Liver (tissue), 9 donors: ENCODE measurements around the gene MEIS1. TPM values are rescaled to one million over a fixed set of nuclear protein-coding genes. Genes with fewer than 3 reads are reported as not detected.

Experiments
- DNase-seq: peaks from one replicate; pipeline ENCODE4 v3.0.0-alpha.2; 2017; ENCODE audit warnings: low spot score
- H3K27ac ChIP-seq, 2 donors: one replicate each; pipeline ENCODE4 v1.7.0; 2013; ENCODE audit warnings: inconsistent platforms in 2 of 2, low read length in 2 of 2, control low read depth in 1 of 2, low read depth in 1 of 2, mild to moderate bottlenecking in 1 of 2
- H3K27me3 ChIP-seq, 4 donors: one replicate each; pipeline versions ENCODE4 v1.6.1 to v1.7.0; 2013; ENCODE audit warnings: low read length in 3 of 4, inconsistent platforms in 1 of 4, mild to moderate bottlenecking in 1 of 4, moderate library complexity in 1 of 4; ENCODE audit not compliant: control insufficient read depth in 4 of 4, insufficient read depth in 4 of 4
- H3K36me3 ChIP-seq, 4 donors: one replicate each; pipeline versions ENCODE4 v1.6.1 to v1.7.0; 2013; ENCODE audit warnings: low read length in 3 of 4, mild to moderate bottlenecking in 3 of 4, low read depth in 1 of 4, moderate library complexity in 1 of 4; ENCODE audit not compliant: control insufficient read depth in 4 of 4, insufficient read depth in 3 of 4
- H3K4me1 ChIP-seq, 4 donors: one replicate each; pipeline versions ENCODE4 v1.6.1 to v1.7.0; 2013; ENCODE audit warnings: low read length in 3 of 4, mild to moderate bottlenecking in 3 of 4, moderate library complexity in 1 of 4; ENCODE audit not compliant: control insufficient read depth in 4 of 4, insufficient read depth in 4 of 4
- H3K4me3 ChIP-seq, 3 donors: one replicate each; pipeline versions ENCODE4 v1.6.1 to v1.7.0; 2013; ENCODE audit warnings: low read length in 3 of 3, control low read depth in 1 of 3, low read depth in 1 of 3, mild to moderate bottlenecking in 1 of 3
- H3K9ac ChIP-seq, 2 donors: one replicate each; pipeline ENCODE4 v1.7.0; 2013; ENCODE audit warnings: low read length in 2 of 2, mild to moderate bottlenecking in 2 of 2, moderate library complexity in 2 of 2, control low read depth in 1 of 2, low read depth in 1 of 2
- H3K9me3 ChIP-seq, 4 donors: one replicate each; pipeline versions ENCODE4 v1.6.1 to v1.7.0; 2013; ENCODE audit warnings: low read length in 3 of 4; ENCODE audit not compliant: control insufficient read depth in 4 of 4
- EGR1 ChIP-seq, 2 donors: IDR thresholded peaks; 2 replicates each; pipeline ENCODE4 v1.6.1; 2016 to 2018; ENCODE audit warnings: antibody characterized with exemption in 2 of 2, low read depth in 2 of 2
- FOXA1 ChIP-seq: IDR thresholded peaks from 2 replicates; pipeline ENCODE4 v1.6.1; 2016; ENCODE audit warnings: antibody characterized with exemption
- FOXA2 ChIP-seq: IDR thresholded peaks from 2 replicates; pipeline ENCODE4 v1.6.1; 2016; ENCODE audit warnings: antibody characterized with exemption
- GABPA ChIP-seq, 2 donors: IDR thresholded peaks in 1 of 2; conservative IDR thresholded peaks in 1 of 2; 2 replicates each; pipeline ENCODE4 v1.6.1; 2016; ENCODE audit warnings: antibody characterized with exemption in 2 of 2, mild to moderate bottlenecking in 1 of 2, moderate library complexity in 1 of 2
- HNF4A ChIP-seq, 2 donors: conservative IDR thresholded peaks; 2 replicates each; pipeline ENCODE4 v1.6.1; 2016; ENCODE audit warnings: antibody characterized with exemption in 2 of 2, mild to moderate bottlenecking in 2 of 2
- HNF4G ChIP-seq: IDR thresholded peaks from 2 replicates; pipeline ENCODE4 v1.6.1; 2016; ENCODE audit warnings: antibody characterized with exemption
- JUND ChIP-seq, 2 donors: IDR thresholded peaks; 2 replicates each; pipeline ENCODE4 v1.6.1; 2016; ENCODE audit warnings: antibody characterized with exemption in 2 of 2
- NR2F2 ChIP-seq: IDR thresholded peaks from 2 replicates; pipeline ENCODE4 v1.6.1; 2016; ENCODE audit warnings: antibody characterized with exemption
- RAD21 ChIP-seq, 2 donors: IDR thresholded peaks; 2 replicates each; pipeline ENCODE4 v1.6.1; 2016; ENCODE audit warnings: antibody characterized with exemption in 2 of 2, mild to moderate bottlenecking in 2 of 2
- RXRA ChIP-seq, 2 donors: IDR thresholded peaks; 2 replicates each; pipeline ENCODE4 v1.6.1; 2017 to 2018; ENCODE audit warnings: antibody characterized with exemption in 2 of 2, mild to moderate bottlenecking in 1 of 2
- SP1 ChIP-seq: IDR thresholded peaks from 2 replicates; pipeline ENCODE4 v1.6.1; 2018; ENCODE audit warnings: antibody characterized with exemption, mild to moderate bottlenecking
- TAF1 ChIP-seq: conservative IDR thresholded peaks from 2 replicates; pipeline ENCODE4 v1.6.1; 2016; ENCODE audit warnings: antibody characterized with exemption, mild to moderate bottlenecking
- YY1 ChIP-seq: IDR thresholded peaks from 2 replicates; pipeline ENCODE4 v1.6.1; 2016; ENCODE audit warnings: antibody characterized with exemption, mild to moderate bottlenecking
- WGBS: extraction: QIAGEN DNeasy Blood & Tissue Kit; methylation state at CpG from one replicate; pipeline ENCODE4 v1.1.7; 2013; 5-methylcytosine and 5-hydroxymethylcytosine counted together
- polyA plus RNA-seq, 2 donors: library from polyadenylated mRNA; stranded (reverse) in 1 of 2; unstranded in 1 of 2; fragments of 200-250 nt in 1 of 2; fragments of >200 nt in 1 of 2; fragmentation: Nextera tagmentation in 1 of 2; extraction: Ambion mirVana in 1 of 2; gene quantifications; one replicate each; pipeline versions ENCODE4 v1.2.1 to v1.2.3, GENCODE V29; 2013 to 2015
- total RNA-seq, 2 donors: library from RNA; depleted of rRNA; stranded (reverse); fragments of >200 nt; gene quantifications; one replicate each; pipeline ENCODE4 v1.2.3, GENCODE V29; 2014
- TF ChIP-seq, protein P1 (sequence below): IDR thresholded peaks from 2 replicates; pipeline ENCODE4 v1.6.1; 2016; ENCODE audit warnings: antibody characterized with exemption
- TF ChIP-seq, protein P2 (sequence below): IDR thresholded peaks from 2 replicates; pipeline ENCODE4 v1.6.1; 2016; ENCODE audit warnings: antibody characterized with exemption
- TF ChIP-seq, protein P3 (sequence below): fragments of 150-350 bp; IDR thresholded peaks from 2 replicates; pipeline ENCODE4 v1.5.1; 2017; ENCODE audit warnings: improper control_type of control experiment, low read depth, low read length; ENCODE audit not compliant: missing input control
- TF ChIP-seq, protein P4 (sequence below): IDR thresholded peaks from 2 replicates; pipeline ENCODE4 v1.6.1; 2016; ENCODE audit warnings: antibody characterized with exemption
- TF ChIP-seq, protein P5 (sequence below): IDR thresholded peaks from 2 replicates; pipeline ENCODE4 v1.6.1; 2016; ENCODE audit warnings: antibody characterized with exemption, mild to moderate bottlenecking
- donor health status: healthy.
- donor health status: healthy.
- donor health status: healthy.
- donor health status: healthy.
- donor health status: healthy.

The MEIS1 gene
- total and polyA plus RNA-seq, 4 donors = 1.6 to 8.6 (median 5.5) TPM

GRCh38 chr2:66441581-66442320 lies 6.8 kb downstream of the MEIS1 start:
- Histone ChIP-seq H3K9me3 (no peaks in the 10 kb centered on the region), H3K4me3 (no peak overlapping the region), H3K4me1 (peaks cover 0 to 7% (median 5%) of the 10 kb centered on the region in 4 donors), H3K36me3 (peaks cover 0 to 8% (median 3%) of the 10 kb centered on the region in 4 donors), H3K27ac (no peak overlapping the region), H3K9ac (no peak overlapping the region), H3K27me3 (no peaks in the 10 kb centered on the region)
- DNase-seq = no peak
- WGBS = 66% methylated on average over 6 of the region's 6 CpGs
- no peak for TF ChIP-seq RXRA (IDR thresholded peaks at IDR 0.05)
- TF ChIP-seq, protein P1, sequence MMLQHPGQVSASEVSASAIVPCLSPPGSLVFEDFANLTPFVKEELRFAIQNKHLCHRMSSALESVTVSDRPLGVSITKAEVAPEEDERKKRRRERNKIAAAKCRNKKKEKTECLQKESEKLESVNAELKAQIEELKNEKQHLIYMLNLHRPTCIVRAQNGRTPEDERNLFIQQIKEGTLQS = no peak
- TF ChIP-seq EGR1 (IDR thresholded peaks at IDR 0.05; ENCODE audit: low read depth in 2 of 2) = no peak
- TF ChIP-seq JUND (IDR thresholded peaks at IDR 0.05) = no peak
- TF ChIP-seq, protein P2, sequence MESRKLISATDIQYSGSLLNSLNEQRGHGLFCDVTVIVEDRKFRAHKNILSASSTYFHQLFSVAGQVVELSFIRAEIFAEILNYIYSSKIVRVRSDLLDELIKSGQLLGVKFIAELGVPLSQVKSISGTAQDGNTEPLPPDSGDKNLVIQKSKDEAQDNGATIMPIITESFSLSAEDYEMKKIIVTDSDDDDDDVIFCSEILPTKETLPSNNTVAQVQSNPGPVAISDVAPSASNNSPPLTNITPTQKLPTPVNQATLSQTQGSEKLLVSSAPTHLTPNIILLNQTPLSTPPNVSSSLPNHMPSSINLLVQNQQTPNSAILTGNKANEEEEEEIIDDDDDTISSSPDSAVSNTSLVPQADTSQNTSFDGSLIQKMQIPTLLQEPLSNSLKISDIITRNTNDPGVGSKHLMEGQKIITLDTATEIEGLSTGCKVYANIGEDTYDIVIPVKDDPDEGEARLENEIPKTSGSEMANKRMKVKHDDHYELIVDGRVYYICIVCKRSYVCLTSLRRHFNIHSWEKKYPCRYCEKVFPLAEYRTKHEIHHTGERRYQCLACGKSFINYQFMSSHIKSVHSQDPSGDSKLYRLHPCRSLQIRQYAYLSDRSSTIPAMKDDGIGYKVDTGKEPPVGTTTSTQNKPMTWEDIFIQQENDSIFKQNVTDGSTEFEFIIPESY = no peak
- TF ChIP-seq TAF1 = no peak
- TF ChIP-seq, protein P3, sequence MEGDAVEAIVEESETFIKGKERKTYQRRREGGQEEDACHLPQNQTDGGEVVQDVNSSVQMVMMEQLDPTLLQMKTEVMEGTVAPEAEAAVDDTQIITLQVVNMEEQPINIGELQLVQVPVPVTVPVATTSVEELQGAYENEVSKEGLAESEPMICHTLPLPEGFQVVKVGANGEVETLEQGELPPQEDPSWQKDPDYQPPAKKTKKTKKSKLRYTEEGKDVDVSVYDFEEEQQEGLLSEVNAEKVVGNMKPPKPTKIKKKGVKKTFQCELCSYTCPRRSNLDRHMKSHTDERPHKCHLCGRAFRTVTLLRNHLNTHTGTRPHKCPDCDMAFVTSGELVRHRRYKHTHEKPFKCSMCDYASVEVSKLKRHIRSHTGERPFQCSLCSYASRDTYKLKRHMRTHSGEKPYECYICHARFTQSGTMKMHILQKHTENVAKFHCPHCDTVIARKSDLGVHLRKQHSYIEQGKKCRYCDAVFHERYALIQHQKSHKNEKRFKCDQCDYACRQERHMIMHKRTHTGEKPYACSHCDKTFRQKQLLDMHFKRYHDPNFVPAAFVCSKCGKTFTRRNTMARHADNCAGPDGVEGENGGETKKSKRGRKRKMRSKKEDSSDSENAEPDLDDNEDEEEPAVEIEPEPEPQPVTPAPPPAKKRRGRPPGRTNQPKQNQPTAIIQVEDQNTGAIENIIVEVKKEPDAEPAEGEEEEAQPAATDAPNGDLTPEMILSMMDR = no peak
- TF ChIP-seq, protein P4, sequence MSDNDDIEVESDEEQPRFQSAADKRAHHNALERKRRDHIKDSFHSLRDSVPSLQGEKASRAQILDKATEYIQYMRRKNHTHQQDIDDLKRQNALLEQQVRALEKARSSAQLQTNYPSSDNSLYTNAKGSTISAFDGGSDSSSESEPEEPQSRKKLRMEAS = no peak
- TF ChIP-seq RAD21 (IDR thresholded peaks at IDR 0.05) = no peak
- TF ChIP-seq FOXA2 = no peak
- TF ChIP-seq HNF4G = no peak
- TF ChIP-seq YY1 = no peak
- no peak for TF ChIP-seq NR2F2
- TF ChIP-seq FOXA1 = no peak
- TF ChIP-seq HNF4A (conservative IDR thresholded peaks at IDR 0.05) = no peak
- TF ChIP-seq GABPA (IDR thresholded peaks at IDR 0.05 in 1 of 2, conservative IDR thresholded peaks at IDR 0.05 in 1 of 2) = no peak
- TF ChIP-seq, protein P5, sequence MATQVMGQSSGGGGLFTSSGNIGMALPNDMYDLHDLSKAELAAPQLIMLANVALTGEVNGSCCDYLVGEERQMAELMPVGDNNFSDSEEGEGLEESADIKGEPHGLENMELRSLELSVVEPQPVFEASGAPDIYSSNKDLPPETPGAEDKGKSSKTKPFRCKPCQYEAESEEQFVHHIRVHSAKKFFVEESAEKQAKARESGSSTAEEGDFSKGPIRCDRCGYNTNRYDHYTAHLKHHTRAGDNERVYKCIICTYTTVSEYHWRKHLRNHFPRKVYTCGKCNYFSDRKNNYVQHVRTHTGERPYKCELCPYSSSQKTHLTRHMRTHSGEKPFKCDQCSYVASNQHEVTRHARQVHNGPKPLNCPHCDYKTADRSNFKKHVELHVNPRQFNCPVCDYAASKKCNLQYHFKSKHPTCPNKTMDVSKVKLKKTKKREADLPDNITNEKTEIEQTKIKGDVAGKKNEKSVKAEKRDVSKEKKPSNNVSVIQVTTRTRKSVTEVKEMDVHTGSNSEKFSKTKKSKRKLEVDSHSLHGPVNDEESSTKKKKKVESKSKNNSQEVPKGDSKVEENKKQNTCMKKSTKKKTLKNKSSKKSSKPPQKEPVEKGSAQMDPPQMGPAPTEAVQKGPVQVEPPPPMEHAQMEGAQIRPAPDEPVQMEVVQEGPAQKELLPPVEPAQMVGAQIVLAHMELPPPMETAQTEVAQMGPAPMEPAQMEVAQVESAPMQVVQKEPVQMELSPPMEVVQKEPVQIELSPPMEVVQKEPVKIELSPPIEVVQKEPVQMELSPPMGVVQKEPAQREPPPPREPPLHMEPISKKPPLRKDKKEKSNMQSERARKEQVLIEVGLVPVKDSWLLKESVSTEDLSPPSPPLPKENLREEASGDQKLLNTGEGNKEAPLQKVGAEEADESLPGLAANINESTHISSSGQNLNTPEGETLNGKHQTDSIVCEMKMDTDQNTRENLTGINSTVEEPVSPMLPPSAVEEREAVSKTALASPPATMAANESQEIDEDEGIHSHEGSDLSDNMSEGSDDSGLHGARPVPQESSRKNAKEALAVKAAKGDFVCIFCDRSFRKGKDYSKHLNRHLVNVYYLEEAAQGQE = no peak
- TF ChIP-seq SP1 = no peak
